Liver (tissue), 9 donors: ENCODE results near the gene MOV10L1. TPM values are rescaled to one million over a fixed set of nuclear protein-coding genes. Genes with fewer than 3 reads are reported as not detected.

Source experiments
- DNase-seq: peaks from one replicate; pipeline ENCODE4 v3.0.0-alpha.2; 2017; ENCODE audit warnings: low spot score
- H3K27ac ChIP-seq, 2 donors: one replicate each; pipeline ENCODE4 v1.7.0; 2013; ENCODE audit warnings: inconsistent platforms in 2 of 2, low read length in 2 of 2, control low read depth in 1 of 2, low read depth in 1 of 2, mild to moderate bottlenecking in 1 of 2
- H3K27me3 ChIP-seq, 4 donors: one replicate each; pipeline versions ENCODE4 v1.6.1 to v1.7.0; 2013; ENCODE audit warnings: low read length in 3 of 4, inconsistent platforms in 1 of 4, mild to moderate bottlenecking in 1 of 4, moderate library complexity in 1 of 4; ENCODE audit not compliant: control insufficient read depth in 4 of 4, insufficient read depth in 4 of 4
- H3K36me3 ChIP-seq, 4 donors: one replicate each; pipeline versions ENCODE4 v1.6.1 to v1.7.0; 2013; ENCODE audit warnings: low read length in 3 of 4, mild to moderate bottlenecking in 3 of 4, low read depth in 1 of 4, moderate library complexity in 1 of 4; ENCODE audit not compliant: control insufficient read depth in 4 of 4, insufficient read depth in 3 of 4
- H3K4me1 ChIP-seq, 4 donors: one replicate each; pipeline versions ENCODE4 v1.6.1 to v1.7.0; 2013; ENCODE audit warnings: low read length in 3 of 4, mild to moderate bottlenecking in 3 of 4, moderate library complexity in 1 of 4; ENCODE audit not compliant: control insufficient read depth in 4 of 4, insufficient read depth in 4 of 4
- H3K4me3 ChIP-seq, 3 donors: one replicate each; pipeline versions ENCODE4 v1.6.1 to v1.7.0; 2013; ENCODE audit warnings: low read length in 3 of 3, control low read depth in 1 of 3, low read depth in 1 of 3, mild to moderate bottlenecking in 1 of 3
- H3K9ac ChIP-seq, 2 donors: one replicate each; pipeline ENCODE4 v1.7.0; 2013; ENCODE audit warnings: low read length in 2 of 2, mild to moderate bottlenecking in 2 of 2, moderate library complexity in 2 of 2, control low read depth in 1 of 2, low read depth in 1 of 2
- H3K9me3 ChIP-seq, 4 donors: one replicate each; pipeline versions ENCODE4 v1.6.1 to v1.7.0; 2013; ENCODE audit warnings: low read length in 3 of 4; ENCODE audit not compliant: control insufficient read depth in 4 of 4
- EGR1 ChIP-seq, 2 donors: IDR thresholded peaks; 2 replicates each; pipeline ENCODE4 v1.6.1; 2016 to 2018; ENCODE audit warnings: antibody characterized with exemption in 2 of 2, low read depth in 2 of 2
- FOXA2 ChIP-seq: IDR thresholded peaks from 2 replicates; pipeline ENCODE4 v1.6.1; 2016; ENCODE audit warnings: antibody characterized with exemption
- GABPA ChIP-seq, 2 donors: IDR thresholded peaks in 1 of 2; conservative IDR thresholded peaks in 1 of 2; 2 replicates each; pipeline ENCODE4 v1.6.1; 2016; ENCODE audit warnings: antibody characterized with exemption in 2 of 2, mild to moderate bottlenecking in 1 of 2, moderate library complexity in 1 of 2
- HNF4A ChIP-seq, 2 donors: conservative IDR thresholded peaks; 2 replicates each; pipeline ENCODE4 v1.6.1; 2016; ENCODE audit warnings: antibody characterized with exemption in 2 of 2, mild to moderate bottlenecking in 2 of 2
- HNF4G ChIP-seq: IDR thresholded peaks from 2 replicates; pipeline ENCODE4 v1.6.1; 2016; ENCODE audit warnings: antibody characterized with exemption
- NR2F2 ChIP-seq: IDR thresholded peaks from 2 replicates; pipeline ENCODE4 v1.6.1; 2016; ENCODE audit warnings: antibody characterized with exemption
- RAD21 ChIP-seq, 2 donors: IDR thresholded peaks; 2 replicates each; pipeline ENCODE4 v1.6.1; 2016; ENCODE audit warnings: antibody characterized with exemption in 2 of 2, mild to moderate bottlenecking in 2 of 2
- RXRA ChIP-seq, 2 donors: IDR thresholded peaks; 2 replicates each; pipeline ENCODE4 v1.6.1; 2017 to 2018; ENCODE audit warnings: antibody characterized with exemption in 2 of 2, mild to moderate bottlenecking in 1 of 2
- SP1 ChIP-seq: IDR thresholded peaks from 2 replicates; pipeline ENCODE4 v1.6.1; 2018; ENCODE audit warnings: antibody characterized with exemption, mild to moderate bottlenecking
- TAF1 ChIP-seq: conservative IDR thresholded peaks from 2 replicates; pipeline ENCODE4 v1.6.1; 2016; ENCODE audit warnings: antibody characterized with exemption, mild to moderate bottlenecking
- ZBTB33 ChIP-seq: IDR thresholded peaks from 2 replicates; pipeline ENCODE4 v1.6.1; 2016; ENCODE audit warnings: antibody characterized with exemption
- WGBS: extraction: QIAGEN DNeasy Blood & Tissue Kit; methylation state at CpG from one replicate; pipeline ENCODE4 v1.1.7; 2013; 5-methylcytosine and 5-hydroxymethylcytosine counted together
- polyA plus RNA-seq, 2 donors: library from polyadenylated mRNA; stranded (reverse) in 1 of 2; unstranded in 1 of 2; fragments of 200-250 nt in 1 of 2; fragments of >200 nt in 1 of 2; fragmentation: Nextera tagmentation in 1 of 2; extraction: Ambion mirVana in 1 of 2; gene quantifications; one replicate each; pipeline versions ENCODE4 v1.2.1 to v1.2.3, GENCODE V29; 2013 to 2015
- total RNA-seq, 2 donors: library from RNA; depleted of rRNA; stranded (reverse); fragments of >200 nt; gene quantifications; one replicate each; pipeline ENCODE4 v1.2.3, GENCODE V29; 2014
- TF ChIP-seq, protein P1 (sequence below): IDR thresholded peaks from 2 replicates; pipeline ENCODE4 v1.6.1; 2016; ENCODE audit warnings: antibody characterized with exemption, mild to moderate bottlenecking
- donor health status: healthy.
- donor health status: healthy.
- donor health status: healthy.
- donor health status: healthy.
- donor health status: healthy.

The MOV10L1 gene
- total and polyA plus RNA-seq, 4 donors, result 0.07 to 0.47 (median 0.17) TPM

DNA sequence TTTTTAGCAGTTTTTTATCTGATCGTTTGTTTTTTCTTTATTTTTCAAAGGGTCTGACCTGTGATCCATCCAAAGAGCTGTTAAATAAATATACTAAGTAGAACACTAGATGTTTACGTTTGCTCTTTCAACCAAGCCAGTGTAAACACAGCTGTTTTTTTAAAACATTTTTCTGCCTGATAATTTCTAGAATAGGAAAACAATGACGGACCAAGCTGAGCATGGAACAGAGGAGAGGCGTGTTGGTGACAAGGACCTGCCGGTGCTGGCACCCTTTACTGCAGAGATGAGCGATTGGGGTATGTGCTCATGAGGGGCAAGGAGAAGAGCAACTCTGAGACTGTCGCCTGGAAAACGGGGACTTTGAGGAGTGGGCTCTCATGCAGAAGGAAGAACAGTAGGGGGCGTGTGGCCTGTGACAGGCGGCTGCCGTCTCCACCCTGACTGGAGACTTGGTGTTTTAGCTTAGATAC lies 52.1 kb downstream of the MOV10L1 start:
- no peak overlapping the region for H3K4me3 ChIP-seq
- H3K27me3 ChIP-seq, result no peaks in the 10 kb centered on the region
- H3K9ac ChIP-seq, result peak overlapping the region; percentile 1 to 21
- H3K27ac ChIP-seq, result no peak overlapping the region
- H3K9me3 ChIP-seq, result no peaks in the 10 kb centered on the region
- H3K4me1 ChIP-seq, result peaks cover 7 to 41% (median 38%) of the 10 kb centered on the region in 4 donors
- TF ChIP-seq RAD21 (IDR thresholded peaks at IDR 0.05) (no peak), HNF4A (conservative IDR thresholded peaks at IDR 0.05) (peak in 1 of 2 donors; percentile 46), FOXA2 (peak; percentile 71), ZBTB33 (no peak), GABPA (IDR thresholded peaks at IDR 0.05 in 1 of 2, conservative IDR thresholded peaks at IDR 0.05 in 1 of 2) (no peak), RXRA (IDR thresholded peaks at IDR 0.05) (peak in 1 of 2 donors; percentile 17)
- H3K36me3 ChIP-seq, result no peaks in the 10 kb centered on the region
- WGBS, result 19% methylated on average over 11 of the region's 11 CpGs
- no peak for DNase-seq

DNA sequence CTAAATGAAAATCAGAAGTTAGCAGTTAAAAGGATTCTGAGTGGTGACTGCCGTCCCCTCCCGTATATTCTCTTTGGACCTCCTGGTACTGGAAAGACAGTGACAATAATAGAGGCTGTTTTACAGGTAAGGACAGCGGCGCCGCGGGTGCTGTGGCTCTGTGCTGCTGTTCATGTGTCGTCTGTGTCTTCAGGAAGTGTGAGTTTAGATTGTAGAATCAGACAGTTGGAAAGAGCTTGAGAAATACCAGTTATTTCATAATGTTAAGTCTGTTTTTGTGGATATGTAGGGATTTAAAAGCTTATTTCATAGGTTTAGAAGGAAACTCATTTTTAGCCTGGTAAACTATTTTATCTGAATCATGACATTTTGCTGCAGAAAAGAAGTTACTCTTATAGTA lies 53.3 kb downstream of the MOV10L1 start:
- TF ChIP-seq, protein P1, sequence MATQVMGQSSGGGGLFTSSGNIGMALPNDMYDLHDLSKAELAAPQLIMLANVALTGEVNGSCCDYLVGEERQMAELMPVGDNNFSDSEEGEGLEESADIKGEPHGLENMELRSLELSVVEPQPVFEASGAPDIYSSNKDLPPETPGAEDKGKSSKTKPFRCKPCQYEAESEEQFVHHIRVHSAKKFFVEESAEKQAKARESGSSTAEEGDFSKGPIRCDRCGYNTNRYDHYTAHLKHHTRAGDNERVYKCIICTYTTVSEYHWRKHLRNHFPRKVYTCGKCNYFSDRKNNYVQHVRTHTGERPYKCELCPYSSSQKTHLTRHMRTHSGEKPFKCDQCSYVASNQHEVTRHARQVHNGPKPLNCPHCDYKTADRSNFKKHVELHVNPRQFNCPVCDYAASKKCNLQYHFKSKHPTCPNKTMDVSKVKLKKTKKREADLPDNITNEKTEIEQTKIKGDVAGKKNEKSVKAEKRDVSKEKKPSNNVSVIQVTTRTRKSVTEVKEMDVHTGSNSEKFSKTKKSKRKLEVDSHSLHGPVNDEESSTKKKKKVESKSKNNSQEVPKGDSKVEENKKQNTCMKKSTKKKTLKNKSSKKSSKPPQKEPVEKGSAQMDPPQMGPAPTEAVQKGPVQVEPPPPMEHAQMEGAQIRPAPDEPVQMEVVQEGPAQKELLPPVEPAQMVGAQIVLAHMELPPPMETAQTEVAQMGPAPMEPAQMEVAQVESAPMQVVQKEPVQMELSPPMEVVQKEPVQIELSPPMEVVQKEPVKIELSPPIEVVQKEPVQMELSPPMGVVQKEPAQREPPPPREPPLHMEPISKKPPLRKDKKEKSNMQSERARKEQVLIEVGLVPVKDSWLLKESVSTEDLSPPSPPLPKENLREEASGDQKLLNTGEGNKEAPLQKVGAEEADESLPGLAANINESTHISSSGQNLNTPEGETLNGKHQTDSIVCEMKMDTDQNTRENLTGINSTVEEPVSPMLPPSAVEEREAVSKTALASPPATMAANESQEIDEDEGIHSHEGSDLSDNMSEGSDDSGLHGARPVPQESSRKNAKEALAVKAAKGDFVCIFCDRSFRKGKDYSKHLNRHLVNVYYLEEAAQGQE, result no peak
- TF ChIP-seq EGR1 (IDR thresholded peaks at IDR 0.05; ENCODE audit: low read depth in 2 of 2) (no peak), SP1 (no peak), GABPA (IDR thresholded peaks at IDR 0.05 in 1 of 2, conservative IDR thresholded peaks at IDR 0.05 in 1 of 2) (no peak), TAF1 (no peak), ZBTB33 (no peak), NR2F2 (no peak), HNF4A (conservative IDR thresholded peaks at IDR 0.05) (no peak), HNF4G (no peak)
- no peaks in the 10 kb centered on the region for H3K27me3 ChIP-seq
- H3K9ac ChIP-seq, result no peak overlapping the region
- no peak overlapping the region for H3K4me3 ChIP-seq
- no peaks in the 10 kb centered on the region for H3K36me3 ChIP-seq
- H3K9me3 ChIP-seq, result no peaks in the 10 kb centered on the region
- H3K4me1 ChIP-seq, result peaks cover 9 to 51% (median 46%) of the 10 kb centered on the region in 4 donors
- H3K27ac ChIP-seq, result no peak overlapping the region
- DNase-seq, result no peak
- WGBS, result 89% methylated on average over 7 of the region's 7 CpGs
